ENCODE results near the gene ARHGAP18.

The ARHGAP18 gene

GRCh38 chr6:129638055-129638684 lies 71.8 kb downstream of the ARHGAP18 start:
- no peak for DNase-seq

GRCh38 chr6:129637340-129638054 lies 72.5 kb downstream of the ARHGAP18 start:
- DNase-seq: no peak

DNA sequence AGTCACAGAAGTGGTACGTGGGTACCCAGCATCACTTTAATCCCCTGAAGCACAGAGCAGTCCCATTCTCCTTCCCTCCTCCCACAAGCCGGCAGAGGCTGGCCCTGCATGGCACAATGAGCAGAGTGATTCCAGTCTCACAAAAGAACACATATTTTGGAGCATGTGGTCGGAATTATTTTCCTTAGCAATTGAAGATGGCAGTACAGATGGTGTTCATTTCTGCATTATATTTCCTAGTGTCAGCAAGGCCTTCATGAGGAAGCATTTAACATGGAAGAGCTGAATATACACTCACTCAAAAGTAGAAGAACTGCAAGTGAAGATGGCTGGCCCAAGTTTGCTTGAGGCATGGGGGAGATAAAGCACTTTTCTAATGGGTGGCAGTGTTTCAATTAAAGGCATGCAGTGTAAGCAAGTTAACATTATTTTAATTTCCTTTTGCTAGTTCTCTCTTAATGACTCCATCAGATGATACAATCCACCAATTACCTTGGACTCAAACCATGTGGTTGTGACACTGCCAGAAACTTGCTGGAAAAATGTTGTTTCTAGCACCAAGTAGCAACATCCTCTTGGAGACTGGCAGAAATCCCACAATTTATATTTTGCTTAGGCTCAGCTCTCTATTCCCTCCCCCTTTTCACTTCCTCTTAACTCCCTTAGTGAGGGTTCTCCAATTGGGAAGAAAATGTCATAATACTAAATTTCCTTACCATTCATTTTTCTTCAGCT lies 74.4 kb downstream of the ARHGAP18 start:
- DNase-seq: peak in 1 of 2 experiments; percentile 23

DNA sequence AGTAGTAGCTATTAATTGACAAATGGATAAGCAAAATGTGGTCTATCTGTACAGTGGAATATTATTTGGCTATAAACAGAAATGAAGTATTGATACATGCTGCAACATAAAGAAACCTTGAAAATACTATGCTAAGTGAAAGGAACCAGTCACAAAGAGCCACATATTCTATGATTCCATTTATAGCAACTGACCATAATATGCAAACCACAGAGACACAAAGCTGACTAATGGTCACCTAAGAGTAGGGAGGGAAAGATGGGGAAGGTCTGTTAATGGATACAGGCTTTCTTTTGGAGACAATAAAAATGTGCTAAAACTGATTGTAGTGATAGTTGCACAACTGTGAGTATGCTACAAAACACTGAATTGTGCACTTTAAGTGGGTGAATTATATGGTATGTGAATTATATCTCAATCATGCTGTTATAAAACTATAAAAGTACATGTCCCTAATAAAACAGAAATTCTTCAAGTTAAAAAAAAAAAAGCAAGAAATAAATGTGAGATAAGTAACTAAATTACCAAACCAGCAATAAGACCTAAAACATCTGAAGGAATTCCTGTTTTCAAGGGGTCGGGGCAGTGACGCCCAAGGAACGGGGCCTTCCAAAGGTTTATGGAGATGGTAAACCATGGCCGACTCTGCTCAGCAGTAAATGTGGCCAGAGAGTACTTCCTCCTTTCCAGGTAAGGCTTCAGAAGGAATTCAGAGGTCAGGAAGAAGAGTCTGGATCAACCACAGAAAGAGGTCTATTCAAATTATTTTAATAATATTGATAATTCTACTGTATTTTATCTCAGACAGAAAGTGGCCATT lies 75.4 kb downstream of the ARHGAP18 start:
- no peak for DNase-seq

DNA sequence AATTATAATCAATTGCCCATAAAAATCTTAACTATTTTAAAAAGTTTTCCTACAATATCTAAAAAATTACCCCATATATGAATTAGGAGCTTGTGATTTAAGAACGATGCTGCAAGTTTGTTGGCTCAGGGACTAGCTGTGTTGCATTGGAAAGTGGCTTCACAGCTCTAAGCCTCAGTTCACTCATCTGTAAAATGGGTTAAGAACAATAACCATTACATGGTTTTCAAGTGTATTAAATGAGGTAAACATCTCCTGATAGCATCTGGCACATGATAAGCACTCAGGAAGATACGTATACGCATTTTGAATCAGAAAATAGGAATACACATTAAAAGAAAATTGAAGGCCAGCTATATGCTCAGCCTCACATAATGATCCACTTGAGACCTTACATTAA lies 76.4 kb downstream of the ARHGAP18 start:
- no peak for DNase-seq

DNA sequence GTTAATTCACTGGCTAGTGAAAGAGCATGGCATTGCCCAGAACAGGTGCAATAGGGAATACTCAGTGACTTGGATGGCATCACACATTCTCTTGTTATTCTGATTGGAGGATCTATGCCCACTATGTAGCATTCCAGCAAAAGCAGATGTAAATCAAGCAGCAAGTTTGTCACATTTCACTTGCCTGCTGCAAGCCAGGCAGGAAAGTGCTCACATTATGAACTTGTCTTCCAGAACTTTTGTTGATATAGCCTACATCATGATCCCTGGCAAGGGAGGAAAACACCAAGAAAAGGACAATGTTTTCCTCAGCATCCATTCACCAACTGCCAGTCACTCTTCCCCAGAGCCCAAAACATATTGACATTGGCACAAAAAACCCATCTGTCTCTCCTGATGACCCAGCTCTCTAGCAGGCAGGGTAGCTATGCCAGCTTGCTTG lies 77.8 kb downstream of the ARHGAP18 start:
- peak in 1 of 2 experiments; percentile 53 for DNase-seq

- DNase-seq: no peak
These were observed 78.9 kb downstream of the ARHGAP18 start for GRCh38 chr6:129631070-129631469.

DNA sequence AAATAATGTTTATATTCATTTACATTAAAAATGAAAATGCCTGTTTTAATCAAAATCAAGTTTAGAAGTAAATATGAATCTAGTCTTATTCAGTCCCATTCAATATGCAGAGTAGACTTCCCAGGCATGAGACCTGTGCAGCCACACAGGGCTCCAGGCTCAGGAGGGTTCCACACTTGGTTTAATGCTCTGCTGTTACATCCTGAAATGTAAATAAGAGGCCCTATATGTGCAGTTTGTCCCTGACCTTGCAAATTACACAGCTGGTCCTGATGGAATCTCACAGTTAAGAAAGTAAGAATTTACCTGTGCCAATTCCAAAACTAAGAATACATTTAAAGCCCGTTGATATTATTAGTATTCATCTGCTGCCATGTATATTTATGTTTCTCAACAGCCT lies 79.4 kb downstream of the ARHGAP18 start:
- no peak for DNase-seq

DNA sequence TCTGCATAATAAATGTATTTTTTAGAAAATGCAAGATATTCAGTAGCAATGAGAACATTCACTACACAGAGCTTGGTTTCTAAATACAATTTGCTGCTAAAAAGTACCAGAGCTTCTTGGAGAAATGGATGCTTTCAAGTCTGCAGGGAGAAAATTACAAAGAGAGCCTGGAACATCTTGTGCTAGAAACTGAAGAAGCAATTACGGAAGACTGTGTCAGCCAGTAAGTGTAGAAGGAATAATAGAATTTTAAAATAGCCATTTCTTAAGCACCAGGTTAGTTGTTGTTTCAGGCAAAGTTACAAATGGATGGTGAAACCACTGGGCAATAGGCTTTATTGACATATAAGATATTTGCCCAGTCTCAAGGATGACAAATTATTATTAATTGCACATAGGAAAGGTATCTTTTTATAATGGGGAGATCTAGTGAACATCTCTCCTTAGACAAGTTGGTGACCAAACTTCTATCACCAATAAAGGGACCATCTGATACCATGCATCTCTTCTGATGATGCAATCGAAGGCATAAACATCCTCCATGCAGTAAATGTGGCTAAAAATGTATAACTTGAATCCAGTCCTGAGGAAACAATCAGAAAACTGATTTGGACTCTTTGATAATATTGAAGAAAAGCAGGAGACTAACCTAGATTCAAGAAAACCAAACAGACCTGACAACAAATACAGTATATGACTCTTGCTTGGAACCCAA lies 81.7 kb downstream of the ARHGAP18 start:
- DNase-seq: no peak

DNA sequence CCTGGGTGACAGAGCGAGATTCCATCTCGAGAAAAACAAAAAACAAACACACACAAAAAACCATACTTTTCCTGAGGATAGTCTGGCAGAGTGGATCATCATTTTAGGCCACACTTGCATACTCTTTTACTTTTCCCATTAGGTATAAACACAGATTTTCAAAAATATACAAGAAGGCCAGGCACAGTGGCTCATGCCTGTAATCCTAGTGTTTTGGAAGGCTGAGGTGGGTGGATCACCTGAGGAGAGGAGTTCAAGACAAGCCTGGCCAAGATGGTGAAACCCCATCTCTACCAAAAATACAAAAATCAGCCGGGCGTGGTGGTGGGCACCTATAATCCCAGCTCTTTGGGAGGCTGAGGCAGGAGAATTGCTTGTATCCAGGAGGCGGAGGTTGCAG lies 85.5 kb downstream of the ARHGAP18 start:
- DNase-seq: no peak

GRCh38 chr6:129623008-129623732 lies 86.8 kb downstream of the ARHGAP18 start:
- no peak for DNase-seq

GRCh38 chr6:129621252-129621651 lies 88.7 kb downstream of the ARHGAP18 start:
- no peak for DNase-seq

DNA sequence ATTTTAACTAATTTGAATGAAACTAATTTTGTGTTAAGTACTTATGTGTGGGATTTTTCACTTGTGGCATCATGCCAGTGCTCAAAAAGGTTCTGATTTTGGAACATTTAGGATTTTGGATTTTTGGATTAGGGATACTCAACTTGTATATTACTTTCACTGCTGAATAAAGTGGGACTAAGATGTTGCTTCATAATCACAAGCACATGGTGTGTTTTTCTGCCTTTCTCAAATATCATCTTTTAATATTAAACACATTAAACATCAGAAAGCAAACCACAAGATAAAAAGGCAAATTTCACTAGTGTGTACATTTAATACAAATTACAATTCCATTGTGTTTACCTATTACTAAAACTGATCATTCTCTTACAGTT lies 89.8 kb downstream of the ARHGAP18 start:
- no peak for DNase-seq

DNA sequence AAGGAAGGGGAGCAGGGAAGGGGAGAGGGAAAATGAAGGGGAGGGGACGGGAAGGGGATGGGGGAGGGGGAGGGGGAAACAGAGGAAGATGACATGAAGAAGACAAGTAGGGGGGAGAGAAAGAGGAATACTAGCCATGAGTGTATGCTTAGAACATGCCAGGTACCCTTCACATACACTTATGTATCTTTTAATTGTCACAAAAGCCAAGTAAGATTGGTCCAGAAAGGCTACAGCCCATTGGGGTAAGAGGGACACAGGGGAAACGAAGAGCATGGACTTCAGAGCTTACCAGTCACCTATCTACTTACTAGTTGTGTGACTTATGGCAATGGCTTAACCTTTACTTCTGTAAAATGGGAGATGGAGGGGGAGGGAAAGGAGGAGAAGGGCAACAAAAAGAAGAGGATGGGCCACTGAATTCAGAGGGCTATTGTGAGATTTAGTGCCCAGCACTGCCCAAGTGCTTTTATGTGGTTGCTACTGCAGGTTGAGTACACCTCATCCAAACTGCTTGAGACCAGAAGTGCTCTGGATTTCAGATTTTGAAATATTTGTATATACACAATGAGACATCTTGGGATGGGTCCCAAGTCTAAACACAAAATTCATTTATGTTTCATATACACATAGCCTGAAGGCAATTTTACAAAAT lies 90.3 kb downstream of the ARHGAP18 start:
- DNase-seq: no peak

DNA sequence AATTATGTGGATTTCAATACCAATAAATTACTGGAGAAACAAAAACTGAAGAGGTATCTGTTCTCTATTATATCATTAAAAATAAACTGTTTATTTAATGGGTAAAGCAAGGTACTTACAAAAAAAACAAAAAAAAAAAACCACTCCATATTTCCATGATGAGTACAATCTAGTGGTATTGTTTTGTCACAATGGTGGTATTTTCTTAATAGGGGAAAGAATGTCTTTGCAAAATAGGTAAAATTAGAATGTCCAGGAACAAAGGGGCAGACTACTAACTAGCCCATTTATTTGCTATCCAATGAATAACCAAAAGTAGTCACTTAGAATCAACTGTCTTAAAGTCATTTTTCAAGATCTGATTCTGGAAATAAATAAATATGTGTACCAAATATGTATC lies 92.0 kb downstream of the ARHGAP18 start:
- no peak for DNase-seq

DNA sequence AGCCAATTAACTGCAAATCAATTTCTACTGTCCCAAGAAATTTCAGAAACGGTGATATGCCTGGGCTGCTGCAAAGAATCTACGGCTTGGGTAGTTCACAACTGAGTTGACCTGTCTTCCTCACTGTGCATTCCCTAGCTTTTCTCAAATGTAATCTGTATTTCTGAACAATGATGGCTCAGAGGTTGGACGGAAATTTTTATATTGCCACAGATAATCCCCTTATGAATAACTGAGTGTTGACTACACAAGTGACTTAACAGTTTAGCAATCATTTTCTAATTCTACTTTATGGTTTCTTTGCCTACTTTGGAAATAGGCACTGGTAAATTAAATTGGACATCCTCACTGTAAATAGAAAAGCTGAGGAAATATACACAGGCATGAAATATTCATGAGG lies 94.5 kb downstream of the ARHGAP18 start:
- DNase-seq: no peak

- no peak for DNase-seq
These were observed 95.0 kb downstream of the ARHGAP18 start for GRCh38 chr6:129615020-129615419.

GRCh38 chr6:129614464-129614863 lies 95.5 kb downstream of the ARHGAP18 start:
- no peak for DNase-seq

GRCh38 chr6:129612440-129612839 lies 97.5 kb downstream of the ARHGAP18 start:
- no peak for DNase-seq

- peak; percentile 62 to 84 for DNase-seq
These were observed 100.3 kb downstream of the ARHGAP18 start for GRCh38 chr6:129609635-129610034.

GRCh38 chr6:129608886-129609537 lies 101.0 kb downstream of the ARHGAP18 start:
- peak; percentile 76 to 93 for DNase-seq
